DMS 273 treated with DMSO at 0.1 percent for 48 hours (cell line): ENCODE data around the gene EXOC6.

Source experiments
- DNase-seq: peaks from one replicate; lab custom pipeline; 2025; lab: John Stamatoyannopoulos, UW

The EXOC6 gene, protein sequence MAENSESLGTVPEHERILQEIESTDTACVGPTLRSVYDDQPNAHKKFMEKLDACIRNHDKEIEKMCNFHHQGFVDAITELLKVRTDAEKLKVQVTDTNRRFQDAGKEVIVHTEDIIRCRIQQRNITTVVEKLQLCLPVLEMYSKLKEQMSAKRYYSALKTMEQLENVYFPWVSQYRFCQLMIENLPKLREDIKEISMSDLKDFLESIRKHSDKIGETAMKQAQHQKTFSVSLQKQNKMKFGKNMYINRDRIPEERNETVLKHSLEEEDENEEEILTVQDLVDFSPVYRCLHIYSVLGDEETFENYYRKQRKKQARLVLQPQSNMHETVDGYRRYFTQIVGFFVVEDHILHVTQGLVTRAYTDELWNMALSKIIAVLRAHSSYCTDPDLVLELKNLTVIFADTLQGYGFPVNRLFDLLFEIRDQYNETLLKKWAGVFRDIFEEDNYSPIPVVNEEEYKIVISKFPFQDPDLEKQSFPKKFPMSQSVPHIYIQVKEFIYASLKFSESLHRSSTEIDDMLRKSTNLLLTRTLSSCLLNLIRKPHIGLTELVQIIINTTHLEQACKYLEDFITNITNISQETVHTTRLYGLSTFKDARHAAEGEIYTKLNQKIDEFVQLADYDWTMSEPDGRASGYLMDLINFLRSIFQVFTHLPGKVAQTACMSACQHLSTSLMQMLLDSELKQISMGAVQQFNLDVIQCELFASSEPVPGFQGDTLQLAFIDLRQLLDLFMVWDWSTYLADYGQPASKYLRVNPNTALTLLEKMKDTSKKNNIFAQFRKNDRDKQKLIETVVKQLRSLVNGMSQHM

GRCh38 chr10:92848441-92849233 lies at the start of gene EXOC6:
EXOC6 (plus strand) TSS chr10:92848520; CDS start chr10:92848534, 14 bp downstream.
- DNase-seq, result peak; percentile 31

- no peak for DNase-seq
These were observed 48.8 kb upstream of the EXOC6 start for GRCh38 chr10:92799568-92799967.

GRCh38 chr10:92800134-92800733 lies 48.1 kb upstream of the EXOC6 start:
- no peak for DNase-seq

GRCh38 chr10:92801978-92802872 lies 46.1 kb upstream of the EXOC6 start:
- DNase-seq, result peak; percentile 7

DNA sequence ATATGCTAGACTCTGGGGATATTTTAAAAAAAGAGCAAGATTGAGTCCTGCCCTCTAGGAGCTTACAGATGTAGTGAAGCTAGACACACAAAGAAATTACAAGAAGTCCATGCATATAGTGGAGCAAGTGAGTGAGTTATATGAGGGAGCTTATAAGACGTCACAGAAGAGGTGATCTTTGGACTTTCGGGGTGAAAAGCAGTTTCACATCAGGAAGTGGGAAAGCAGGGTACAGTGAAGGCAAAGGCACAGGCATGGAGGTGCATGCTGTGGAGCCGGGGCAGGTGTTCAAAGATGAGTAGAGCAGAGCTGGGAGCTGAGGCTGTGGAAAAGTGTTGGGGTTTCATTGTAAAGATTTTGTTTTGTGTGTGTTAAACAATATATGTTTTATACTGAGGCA lies 38.5 kb upstream of the EXOC6 start:
- no peak for DNase-seq

- DNase-seq, result no peak
These were observed 37.3 kb upstream of the EXOC6 start for GRCh38 chr10:92810934-92811532.

- DNase-seq, result no peak
These were observed 36.3 kb upstream of the EXOC6 start for GRCh38 chr10:92811986-92812385.

GRCh38 chr10:92813979-92814378 lies 34.3 kb upstream of the EXOC6 start:
- no peak for DNase-seq

DNA sequence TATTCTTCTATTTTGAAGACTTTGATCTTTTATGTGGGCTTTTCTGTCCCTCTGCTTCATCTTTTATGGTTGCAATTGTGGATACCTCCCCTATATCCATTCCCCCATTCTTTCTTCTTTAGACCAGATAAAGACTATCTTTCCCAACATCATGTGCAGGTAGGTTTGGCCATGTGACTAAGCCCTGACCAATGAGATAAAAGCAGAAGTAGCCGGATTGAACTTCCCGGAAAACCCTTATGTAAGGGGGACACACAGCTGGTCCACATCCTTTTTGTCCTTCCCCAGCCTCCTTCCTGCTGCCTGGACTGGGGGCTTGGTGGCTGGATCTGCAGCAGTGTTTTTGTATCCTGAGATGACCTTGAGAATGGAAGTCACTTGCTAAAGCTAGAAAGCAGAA lies 33.5 kb upstream of the EXOC6 start:
- no peak for DNase-seq

DNA sequence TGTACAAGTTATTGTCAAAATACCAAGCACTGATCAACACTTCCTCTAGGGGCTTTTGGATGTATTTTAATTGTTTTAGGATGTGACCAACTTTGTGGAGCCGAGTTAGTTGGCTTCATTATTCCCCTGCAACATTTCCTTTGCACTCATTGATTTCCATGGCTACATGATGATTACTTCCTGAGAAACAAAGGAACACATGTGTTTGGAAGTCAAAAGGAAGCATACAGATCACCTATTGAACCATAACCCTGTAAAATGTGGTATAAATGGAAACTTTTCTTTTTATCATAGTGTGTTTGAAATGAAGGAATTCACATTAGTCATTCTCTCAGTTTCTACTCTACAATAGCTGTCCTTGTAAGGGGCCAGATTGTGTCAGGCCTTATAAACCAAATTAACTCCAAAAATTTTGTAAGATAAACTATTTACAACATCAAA lies 32.2 kb upstream of the EXOC6 start:
- DNase-seq, result no peak

GRCh38 chr10:92822060-92822634 lies 26.2 kb upstream of the EXOC6 start:
- DNase-seq, result no peak

GRCh38 chr10:92822964-92823363 lies 25.4 kb upstream of the EXOC6 start:
- DNase-seq, result no peak

GRCh38 chr10:92826061-92826460 lies 22.3 kb upstream of the EXOC6 start:
- DNase-seq, result no peak

- DNase-seq, result no peak
These were observed 21.8 kb upstream of the EXOC6 start for GRCh38 chr10:92826504-92826903.

GRCh38 chr10:92829042-92829785 lies 19.1 kb upstream of the EXOC6 start:
- DNase-seq, result no peak

GRCh38 chr10:92829786-92830377 lies 18.4 kb upstream of the EXOC6 start:
- no peak for DNase-seq

- no peak for DNase-seq
These were observed 17.6 kb upstream of the EXOC6 start for GRCh38 chr10:92830478-92831389.

GRCh38 chr10:92832121-92832520 lies 16.2 kb upstream of the EXOC6 start:
- DNase-seq, result no peak
